ENCODE results near the gene BCL7B. TPM values are rescaled to one million over a fixed set of nuclear protein-coding genes. Genes with fewer than 3 reads are reported as not detected.

Gene BCL7B
- total and polyA plus RNA-seq, 2 of the 13 experiments (the other 11 are each of a cell fraction or from before 2014, with no cell fraction given), result 24.3 to 38.2 TPM

- no peak for TF ChIP-seq BRF2 (CRISPR knock-in tag; IDR thresholded peaks at IDR 0.05)
- no peak for TF ChIP-seq ATF6 (CRISPR knock-in tag; conservative IDR thresholded peaks at IDR 0.05)
- peak; percentile 56; the same call in 1 of the 2 replicates for TF ChIP-seq KLF9 (CRISPR knock-in tag; IDR thresholded peaks at IDR 0.05; ENCODE audit: low read depth)
- no peak for TF ChIP-seq HNRNPH1 (optimal IDR thresholded peaks at IDR 0.05; ENCODE audit: low read depth, low read length)
- no peak for TF ChIP-seq ZKSCAN8 (CRISPR knock-in tag; IDR thresholded peaks at IDR 0.05; ENCODE audit: borderline replicate concordance)
- TF ChIP-seq ZNF724P (CRISPR knock-in tag; IDR thresholded peaks at IDR 0.05; ENCODE audit: borderline replicate concordance), result no peak
- TF ChIP-seq ZNF629 (CRISPR knock-in tag; conservative IDR thresholded peaks at IDR 0.05), result no peak
- no peak for TF ChIP-seq ZNF749 (CRISPR knock-in tag; IDR thresholded peaks at IDR 0.05; ENCODE audit: borderline replicate concordance)
- peak; percentile 20; the same call in 1 of the 2 replicates for TF ChIP-seq ERF (CRISPR knock-in tag; IDR thresholded peaks at IDR 0.05)
- TF ChIP-seq POGZ (CRISPR knock-in tag; IDR thresholded peaks at IDR 0.05), result 0 out of 2 replicates have a peak, but pooled peaks have one; percentile 17
- no peak for TF ChIP-seq ZSCAN30 (CRISPR knock-in tag; IDR thresholded peaks at IDR 0.05)
- no peak for TF ChIP-seq STAT5B (CRISPR knock-in tag; IDR thresholded peaks at IDR 0.05)
- TF ChIP-seq, protein P1, sequence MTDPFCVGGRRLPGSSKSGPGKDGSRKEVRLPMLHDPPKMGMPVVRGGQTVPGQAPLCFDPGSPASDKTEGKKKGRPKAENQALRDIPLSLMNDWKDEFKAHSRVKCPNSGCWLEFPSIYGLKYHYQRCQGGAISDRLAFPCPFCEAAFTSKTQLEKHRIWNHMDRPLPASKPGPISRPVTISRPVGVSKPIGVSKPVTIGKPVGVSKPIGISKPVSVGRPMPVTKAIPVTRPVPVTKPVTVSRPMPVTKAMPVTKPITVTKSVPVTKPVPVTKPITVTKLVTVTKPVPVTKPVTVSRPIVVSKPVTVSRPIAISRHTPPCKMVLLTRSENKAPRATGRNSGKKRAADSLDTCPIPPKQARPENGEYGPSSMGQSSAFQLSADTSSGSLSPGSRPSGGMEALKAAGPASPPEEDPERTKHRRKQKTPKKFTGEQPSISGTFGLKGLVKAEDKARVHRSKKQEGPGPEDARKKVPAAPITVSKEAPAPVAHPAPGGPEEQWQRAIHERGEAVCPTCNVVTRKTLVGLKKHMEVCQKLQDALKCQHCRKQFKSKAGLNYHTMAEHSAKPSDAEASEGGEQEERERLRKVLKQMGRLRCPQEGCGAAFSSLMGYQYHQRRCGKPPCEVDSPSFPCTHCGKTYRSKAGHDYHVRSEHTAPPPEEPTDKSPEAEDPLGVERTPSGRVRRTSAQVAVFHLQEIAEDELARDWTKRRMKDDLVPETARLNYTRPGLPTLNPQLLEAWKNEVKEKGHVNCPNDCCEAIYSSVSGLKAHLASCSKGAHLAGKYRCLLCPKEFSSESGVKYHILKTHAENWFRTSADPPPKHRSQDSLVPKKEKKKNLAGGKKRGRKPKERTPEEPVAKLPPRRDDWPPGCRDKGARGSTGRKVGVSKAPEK (CRISPR knock-in tag; IDR thresholded peaks at IDR 0.05; ENCODE audit: borderline replicate concordance), result no peak
- no peak for TF ChIP-seq ZBTB20 (CRISPR knock-in tag; IDR thresholded peaks at IDR 0.05; ENCODE audit: borderline replicate concordance, low read depth)
- TF ChIP-seq, protein P2, sequence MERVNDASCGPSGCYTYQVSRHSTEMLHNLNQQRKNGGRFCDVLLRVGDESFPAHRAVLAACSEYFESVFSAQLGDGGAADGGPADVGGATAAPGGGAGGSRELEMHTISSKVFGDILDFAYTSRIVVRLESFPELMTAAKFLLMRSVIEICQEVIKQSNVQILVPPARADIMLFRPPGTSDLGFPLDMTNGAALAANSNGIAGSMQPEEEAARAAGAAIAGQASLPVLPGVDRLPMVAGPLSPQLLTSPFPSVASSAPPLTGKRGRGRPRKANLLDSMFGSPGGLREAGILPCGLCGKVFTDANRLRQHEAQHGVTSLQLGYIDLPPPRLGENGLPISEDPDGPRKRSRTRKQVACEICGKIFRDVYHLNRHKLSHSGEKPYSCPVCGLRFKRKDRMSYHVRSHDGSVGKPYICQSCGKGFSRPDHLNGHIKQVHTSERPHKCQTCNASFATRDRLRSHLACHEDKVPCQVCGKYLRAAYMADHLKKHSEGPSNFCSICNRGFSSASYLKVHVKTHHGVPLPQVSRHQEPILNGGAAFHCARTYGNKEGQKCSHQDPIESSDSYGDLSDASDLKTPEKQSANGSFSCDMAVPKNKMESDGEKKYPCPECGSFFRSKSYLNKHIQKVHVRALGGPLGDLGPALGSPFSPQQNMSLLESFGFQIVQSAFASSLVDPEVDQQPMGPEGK (CRISPR knock-in tag; IDR thresholded peaks at IDR 0.05), result no peak
- no peak for TF ChIP-seq ZNF143 (CRISPR knock-in tag; IDR thresholded peaks at IDR 0.05)
- TF ChIP-seq HNRNPK (IDR thresholded peaks at IDR 0.05; ENCODE audit: low read depth, low read length, poor library complexity, severe bottlenecking), result peak; percentile 19
- no peak for TF ChIP-seq TCF12 (IDR thresholded peaks at IDR 0.05)
- TF ChIP-seq TCF12 (CRISPR knock-in tag; IDR thresholded peaks at IDR 0.05), result peak; percentile 68; the same call in 1 of the 2 replicates
- TF ChIP-seq ETV6 (CRISPR knock-in tag; conservative IDR thresholded peaks at IDR 0.05), result no peak
- no peak for TF ChIP-seq HDAC1 (CRISPR knock-in tag; IDR thresholded peaks at IDR 0.05)
- no peak for TF ChIP-seq CC2D1A (CRISPR knock-in tag; IDR thresholded peaks at IDR 0.05)
- no peak for TF ChIP-seq HNRNPL (IDR thresholded peaks at IDR 0.05; ENCODE audit: low read depth, low read length)
These were observed 21.0 kb upstream of the BCL7B start, which contains the start of gene TBL2 (continued) for GRCh38 chr7:73578342-73579128.
